Measurements from ENCODE around the gene COL19A1.

GRCh38 chr6:70208235-70208790, 342.0 kb downstream of the COL19A1 start:
- TF ChIP-seq POLR2A (IDR thresholded peaks at IDR 0.05) (no peak), EP300 (IDR thresholded peaks at IDR 0.05) (no peak)
- TF ChIP-seq, protein P1, sequence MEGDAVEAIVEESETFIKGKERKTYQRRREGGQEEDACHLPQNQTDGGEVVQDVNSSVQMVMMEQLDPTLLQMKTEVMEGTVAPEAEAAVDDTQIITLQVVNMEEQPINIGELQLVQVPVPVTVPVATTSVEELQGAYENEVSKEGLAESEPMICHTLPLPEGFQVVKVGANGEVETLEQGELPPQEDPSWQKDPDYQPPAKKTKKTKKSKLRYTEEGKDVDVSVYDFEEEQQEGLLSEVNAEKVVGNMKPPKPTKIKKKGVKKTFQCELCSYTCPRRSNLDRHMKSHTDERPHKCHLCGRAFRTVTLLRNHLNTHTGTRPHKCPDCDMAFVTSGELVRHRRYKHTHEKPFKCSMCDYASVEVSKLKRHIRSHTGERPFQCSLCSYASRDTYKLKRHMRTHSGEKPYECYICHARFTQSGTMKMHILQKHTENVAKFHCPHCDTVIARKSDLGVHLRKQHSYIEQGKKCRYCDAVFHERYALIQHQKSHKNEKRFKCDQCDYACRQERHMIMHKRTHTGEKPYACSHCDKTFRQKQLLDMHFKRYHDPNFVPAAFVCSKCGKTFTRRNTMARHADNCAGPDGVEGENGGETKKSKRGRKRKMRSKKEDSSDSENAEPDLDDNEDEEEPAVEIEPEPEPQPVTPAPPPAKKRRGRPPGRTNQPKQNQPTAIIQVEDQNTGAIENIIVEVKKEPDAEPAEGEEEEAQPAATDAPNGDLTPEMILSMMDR (IDR thresholded peaks at IDR 0.05): no peak

Data from ovary (tissue), 3 donors.